DMS153 (cell line): Measurements from ENCODE around the gene NOB1.

Experiments
- DNase-seq: peaks from one replicate; lab custom pipeline; 2025; lab: John Stamatoyannopoulos, UW

NOB1 gene

GRCh38 chr16:69721441-69721957 lies 33.2 kb downstream of the NOB1 start:
- DNase-seq, result no peak

GRCh38 chr16:69720822-69721430 lies 33.8 kb downstream of the NOB1 start:
- DNase-seq, result no peak

- no peak for DNase-seq
Observed at GRCh38 chr16:69718111-69718764, 36.5 kb downstream of the NOB1 start.

GRCh38 chr16:69717066-69717465 lies 37.7 kb downstream of the NOB1 start:
- no peak for DNase-seq

- no peak for DNase-seq
Observed at GRCh38 chr16:69712914-69713581, 41.7 kb downstream of the NOB1 start.

GRCh38 chr16:69712277-69712676 lies 42.4 kb downstream of the NOB1 start:
- DNase-seq, result no peak

GRCh38 chr16:69711115-69711740 lies 43.5 kb downstream of the NOB1 start:
- no peak for DNase-seq

GRCh38 chr16:69709456-69710084 lies 45.2 kb downstream of the NOB1 start:
- DNase-seq, result peak; percentile 52

GRCh38 chr16:69707920-69708683 lies 46.6 kb downstream of the NOB1 start:
- no peak for DNase-seq

- no peak for DNase-seq
Observed at GRCh38 chr16:69706975-69707340, 47.8 kb downstream of the NOB1 start.

GRCh38 chr16:69706256-69706974 lies 48.3 kb downstream of the NOB1 start:
- no peak for DNase-seq

GRCh38 chr16:69703638-69704037 lies 51.1 kb downstream of the NOB1 start:
- DNase-seq, result no peak

- no peak for DNase-seq
Observed at GRCh38 chr16:69701866-69702265, 52.9 kb downstream of the NOB1 start.

GRCh38 chr16:69701452-69701851 lies 53.3 kb downstream of the NOB1 start:
- no peak for DNase-seq

GRCh38 chr16:69699915-69700314 lies 54.8 kb downstream of the NOB1 start:
- DNase-seq, result no peak

GRCh38 chr16:69698404-69698803 lies 56.3 kb downstream of the NOB1 start:
- DNase-seq, result no peak

GRCh38 chr16:69693916-69694315 lies 60.8 kb downstream of the NOB1 start:
- no peak for DNase-seq

- DNase-seq, result no peak
Observed at GRCh38 chr16:69691980-69692911, 62.5 kb downstream of the NOB1 start.
